Measurements from ENCODE around the gene NEK2.
"Not testable (repeated sequence)": the region's sequence is repeated elsewhere in the genome, so short reads cannot be mapped to it uniquely, and the experiment has no call there.

The NEK2 gene

DNA sequence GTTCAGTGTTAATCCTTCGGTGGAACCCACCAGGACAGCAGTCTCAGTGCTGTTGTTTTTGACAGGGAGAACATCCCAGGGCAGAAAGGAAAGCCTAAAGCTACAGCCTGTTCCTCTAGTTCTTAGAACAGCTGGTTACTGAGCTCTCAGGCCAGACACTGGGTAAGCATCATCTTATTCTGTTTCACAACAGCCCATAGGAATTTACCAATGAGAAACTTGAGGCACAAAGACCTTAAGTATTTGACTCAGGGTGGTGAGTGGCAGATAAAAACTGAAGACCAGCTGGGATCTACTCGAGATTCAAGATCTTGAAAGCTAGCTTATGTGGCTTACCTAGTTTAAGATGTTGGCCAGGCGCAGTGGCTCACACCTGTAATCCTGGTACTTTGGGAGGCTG is 9.4 kb upstream of the NEK2 start:
- Mint-ChIP-seq H3K9me3 (no peaks in the 10 kb centered on the region), H3K36me3 (ENCODE audit: insufficient read depth) (peaks cover 3% of the 10 kb centered on the region), H3K4me1 (peaks cover 22% of the 10 kb centered on the region), H3K4me3 (no peak overlapping the region), H3K27me3 (no peaks in the 10 kb centered on the region), H3K27ac (ENCODE audit: low read depth) (no peak overlapping the region)
- ATAC-seq (replicated peaks; ENCODE audit: extremely low read depth, poor library complexity, severe bottlenecking) (no peak), DNase-seq (ENCODE audit: low spot score in 2 of 2) (no peak)

GRCh38 chr1:211684331-211684730 is 8.9 kb upstream of the NEK2 start:
- Mint-ChIP-seq H3K4me3 (no peak overlapping the region), H3K9me3 (no peaks in the 10 kb centered on the region), H3K27me3 (no peaks in the 10 kb centered on the region), H3K4me1 (peaks cover 22% of the 10 kb centered on the region), H3K36me3 (ENCODE audit: insufficient read depth) (peaks cover 3% of the 10 kb centered on the region), H3K27ac (ENCODE audit: low read depth) (no peak overlapping the region)
- DNase-seq (ENCODE audit: low spot score in 2 of 2) (no peak), ATAC-seq (replicated peaks; ENCODE audit: extremely low read depth, poor library complexity, severe bottlenecking) (no peak)

DNA sequence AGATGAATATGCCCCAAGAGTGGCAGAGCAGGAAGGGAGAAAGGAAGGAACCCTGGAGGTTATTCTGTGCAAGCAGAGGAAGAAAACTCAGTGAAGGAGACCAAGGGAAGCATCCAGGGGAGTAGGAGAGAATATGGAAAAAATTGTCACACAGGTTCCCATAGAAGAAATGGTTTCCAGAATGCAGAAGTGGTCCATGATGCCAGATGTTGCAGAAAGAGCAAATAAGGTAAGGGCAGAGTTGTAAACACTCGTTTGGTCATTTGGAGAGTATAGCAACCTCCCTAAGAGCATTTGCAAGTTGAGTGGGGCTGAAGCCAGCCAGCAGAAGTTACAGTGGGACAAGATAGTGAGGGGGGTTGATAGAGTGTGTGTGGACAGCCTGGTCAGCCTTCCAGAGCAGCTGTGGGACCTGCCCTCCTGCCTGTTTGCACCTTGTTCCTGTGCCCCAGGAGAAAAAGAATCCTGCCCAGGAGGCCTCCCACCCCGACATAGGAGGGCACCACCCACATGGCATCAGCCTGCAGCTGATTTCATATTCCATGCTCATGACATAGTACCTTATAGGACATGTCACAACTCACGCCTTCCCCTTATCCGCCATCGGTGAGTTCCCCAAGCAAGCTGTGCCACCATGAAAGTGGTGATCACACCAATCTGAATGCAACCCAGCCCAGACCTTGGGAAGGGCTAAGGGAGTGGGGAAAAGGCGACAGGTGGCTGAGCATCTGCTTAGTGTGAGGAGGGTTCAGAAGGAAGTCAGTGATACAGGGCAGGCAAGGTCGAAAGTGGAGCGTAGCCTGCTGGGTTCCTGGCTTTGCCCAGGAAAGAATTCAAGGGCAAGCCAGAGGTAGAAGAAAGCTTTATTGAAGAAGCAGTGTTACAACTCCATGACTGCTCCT is 8.2 kb upstream of the NEK2 start:
- H3K27me3 Mint-ChIP-seq = no peaks in the 10 kb centered on the region
- H3K36me3 Mint-ChIP-seq (ENCODE audit: insufficient read depth) = peaks cover 3% of the 10 kb centered on the region
- peak overlapping the region; percentile 92 for H3K27ac Mint-ChIP-seq (ENCODE audit: low read depth)
- ATAC-seq (replicated peaks; ENCODE audit: extremely low read depth, poor library complexity, severe bottlenecking) = no peak
- H3K9me3 Mint-ChIP-seq = no peaks in the 10 kb centered on the region
- no peak overlapping the region for H3K4me3 Mint-ChIP-seq
- no peak for DNase-seq (ENCODE audit: low spot score in 2 of 2)
- H3K4me1 Mint-ChIP-seq = peaks cover 21% of the 10 kb centered on the region

GRCh38 chr1:211682186-211682585 is 6.8 kb upstream of the NEK2 start:
- not testable (repeated sequence) for H3K9me3 Mint-ChIP-seq; H3K36me3 Mint-ChIP-seq (ENCODE audit: insufficient read depth); DNase-seq (ENCODE audit: low spot score in 2 of 2); H3K27me3 Mint-ChIP-seq; ATAC-seq (replicated peaks; ENCODE audit: extremely low read depth, poor library complexity, severe bottlenecking); H3K4me3 Mint-ChIP-seq
- Mint-ChIP-seq H3K4me1 (peaks cover 11% of the 10 kb centered on the region), H3K27ac (ENCODE audit: low read depth) (peak overlapping the region; percentile 92)

- Mint-ChIP-seq H3K36me3 (ENCODE audit: insufficient read depth) (peaks cover 4% of the 10 kb centered on the region), H3K4me3 (peak overlapping the region; percentile 15)
These were observed 5.4 kb upstream of the NEK2 start for GRCh38 chr1:211680752-211681327.

GRCh38 chr1:211677659-211678058 is 2.2 kb upstream of the NEK2 start:
- no peak overlapping the region for H3K27ac Mint-ChIP-seq (ENCODE audit: low read depth)
- H3K4me3 Mint-ChIP-seq = no peak overlapping the region
- no peak for ATAC-seq (replicated peaks; ENCODE audit: extremely low read depth, poor library complexity, severe bottlenecking)
- peaks cover 21% of the 10 kb centered on the region for H3K4me1 Mint-ChIP-seq
- H3K9me3 Mint-ChIP-seq = no peaks in the 10 kb centered on the region
- H3K36me3 Mint-ChIP-seq (ENCODE audit: insufficient read depth) = peaks cover 8% of the 10 kb centered on the region
- DNase-seq (ENCODE audit: low spot score in 2 of 2) = no peak
- no peaks in the 10 kb centered on the region for H3K27me3 Mint-ChIP-seq

More at GRCh38 chr1:211680752-211681327, 5.4 kb upstream of the NEK2 start:
- ATAC-seq (replicated peaks; ENCODE audit: extremely low read depth, poor library complexity, severe bottlenecking) (peak; percentile 98), DNase-seq (ENCODE audit: low spot score in 2 of 2) (peak in 1 of 2 donors; percentile 55)
- peaks cover 13% of the 10 kb centered on the region for H3K4me1 Mint-ChIP-seq
- peak overlapping the region; percentile 92 for H3K27ac Mint-ChIP-seq (ENCODE audit: low read depth)
- no peaks in the 10 kb centered on the region for H3K27me3 Mint-ChIP-seq
- no peaks in the 10 kb centered on the region for H3K9me3 Mint-ChIP-seq

GRCh38 chr1:211676761-211677160 is 1.3 kb upstream of the NEK2 start:
- Mint-ChIP-seq H3K9me3 (no peaks in the 10 kb centered on the region), H3K36me3 (ENCODE audit: insufficient read depth) (peaks cover 8% of the 10 kb centered on the region), H3K4me3 (peak overlapping the region; percentile 52), H3K27ac (ENCODE audit: low read depth) (no peak overlapping the region), H3K4me1 (peaks cover 21% of the 10 kb centered on the region), H3K27me3 (no peaks in the 10 kb centered on the region)
- DNase-seq (ENCODE audit: low spot score in 2 of 2) (no peak), ATAC-seq (replicated peaks; ENCODE audit: extremely low read depth, poor library complexity, severe bottlenecking) (no peak)

GRCh38 chr1:211676106-211676583 is 724 bp upstream of the NEK2 start:
- DNase-seq (ENCODE audit: low spot score in 2 of 2) (no peak), ATAC-seq (replicated peaks; ENCODE audit: extremely low read depth, poor library complexity, severe bottlenecking) (no peak)
- no peaks in the 10 kb centered on the region for H3K9me3 Mint-ChIP-seq
- peak overlapping the region; percentile 84 for H3K27ac Mint-ChIP-seq (ENCODE audit: low read depth)
- peaks cover 8% of the 10 kb centered on the region for H3K36me3 Mint-ChIP-seq (ENCODE audit: insufficient read depth)
- peaks cover 18% of the 10 kb centered on the region for H3K4me1 Mint-ChIP-seq
- H3K27me3 Mint-ChIP-seq = no peaks in the 10 kb centered on the region
- peak overlapping the region; percentile 89 for H3K4me3 Mint-ChIP-seq

DNA sequence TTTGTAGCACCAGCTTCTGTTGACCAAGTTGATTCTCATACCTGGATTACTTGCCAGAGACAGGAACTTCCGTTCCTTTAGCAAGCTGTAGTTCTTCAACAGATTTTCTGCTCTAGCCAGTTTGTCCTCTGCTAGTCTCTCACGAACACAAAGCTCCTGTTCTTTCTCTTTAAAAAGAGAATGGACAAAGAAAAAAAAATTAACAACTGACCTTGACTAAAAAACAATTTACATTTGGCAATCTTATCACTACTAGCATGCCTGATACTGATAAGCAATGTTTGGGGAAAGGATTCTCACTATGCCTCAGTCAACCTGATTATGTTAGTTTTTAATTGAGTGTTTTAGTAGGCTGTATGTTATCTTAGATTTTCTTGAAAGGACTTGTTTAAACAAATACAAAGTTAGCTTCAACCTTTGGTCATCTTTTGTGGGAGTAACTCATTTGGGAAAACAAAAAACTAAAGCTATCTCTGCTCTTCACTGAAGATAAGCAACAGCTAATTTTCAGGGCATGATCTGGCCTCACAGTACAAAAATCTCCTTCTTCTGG is 8.3 kb downstream of the NEK2 start:
- no peaks in the 10 kb centered on the region for H3K36me3 Mint-ChIP-seq (ENCODE audit: insufficient read depth)
- DNase-seq (ENCODE audit: low spot score in 2 of 2) (no peak), ATAC-seq (replicated peaks; ENCODE audit: extremely low read depth, poor library complexity, severe bottlenecking) (no peak)
- no peaks in the 10 kb centered on the region for H3K27me3 Mint-ChIP-seq
- no peak overlapping the region for H3K27ac Mint-ChIP-seq (ENCODE audit: low read depth)
- H3K9me3 Mint-ChIP-seq = no peaks in the 10 kb centered on the region
- H3K4me3 Mint-ChIP-seq = no peak overlapping the region
- no peaks in the 10 kb centered on the region for H3K4me1 Mint-ChIP-seq

GRCh38 chr1:211660718-211661222 is 14.7 kb downstream of the NEK2 start:
- no peak for ATAC-seq (replicated peaks; ENCODE audit: extremely low read depth, poor library complexity, severe bottlenecking)
- Mint-ChIP-seq H3K36me3 (ENCODE audit: insufficient read depth) (no peaks in the 10 kb centered on the region), H3K4me1 (no peaks in the 10 kb centered on the region), H3K9me3 (no peaks in the 10 kb centered on the region), H3K27me3 (no peaks in the 10 kb centered on the region), H3K27ac (ENCODE audit: low read depth) (no peak overlapping the region), H3K4me3 (no peak overlapping the region)
- no peak for DNase-seq (ENCODE audit: low spot score in 2 of 2)

GRCh38 chr1:211656728-211657127 is 18.7 kb downstream of the NEK2 start:
- no peaks in the 10 kb centered on the region for H3K36me3 Mint-ChIP-seq (ENCODE audit: insufficient read depth)
- DNase-seq (ENCODE audit: low spot score in 2 of 2) = no peak
- H3K27me3 Mint-ChIP-seq = no peaks in the 10 kb centered on the region
- H3K4me3 Mint-ChIP-seq = no peak overlapping the region
- no peak for ATAC-seq (replicated peaks; ENCODE audit: extremely low read depth, poor library complexity, severe bottlenecking)
- H3K27ac Mint-ChIP-seq (ENCODE audit: low read depth) = no peak overlapping the region
- no peaks in the 10 kb centered on the region for H3K9me3 Mint-ChIP-seq
- H3K4me1 Mint-ChIP-seq = no peaks in the 10 kb centered on the region

DNA sequence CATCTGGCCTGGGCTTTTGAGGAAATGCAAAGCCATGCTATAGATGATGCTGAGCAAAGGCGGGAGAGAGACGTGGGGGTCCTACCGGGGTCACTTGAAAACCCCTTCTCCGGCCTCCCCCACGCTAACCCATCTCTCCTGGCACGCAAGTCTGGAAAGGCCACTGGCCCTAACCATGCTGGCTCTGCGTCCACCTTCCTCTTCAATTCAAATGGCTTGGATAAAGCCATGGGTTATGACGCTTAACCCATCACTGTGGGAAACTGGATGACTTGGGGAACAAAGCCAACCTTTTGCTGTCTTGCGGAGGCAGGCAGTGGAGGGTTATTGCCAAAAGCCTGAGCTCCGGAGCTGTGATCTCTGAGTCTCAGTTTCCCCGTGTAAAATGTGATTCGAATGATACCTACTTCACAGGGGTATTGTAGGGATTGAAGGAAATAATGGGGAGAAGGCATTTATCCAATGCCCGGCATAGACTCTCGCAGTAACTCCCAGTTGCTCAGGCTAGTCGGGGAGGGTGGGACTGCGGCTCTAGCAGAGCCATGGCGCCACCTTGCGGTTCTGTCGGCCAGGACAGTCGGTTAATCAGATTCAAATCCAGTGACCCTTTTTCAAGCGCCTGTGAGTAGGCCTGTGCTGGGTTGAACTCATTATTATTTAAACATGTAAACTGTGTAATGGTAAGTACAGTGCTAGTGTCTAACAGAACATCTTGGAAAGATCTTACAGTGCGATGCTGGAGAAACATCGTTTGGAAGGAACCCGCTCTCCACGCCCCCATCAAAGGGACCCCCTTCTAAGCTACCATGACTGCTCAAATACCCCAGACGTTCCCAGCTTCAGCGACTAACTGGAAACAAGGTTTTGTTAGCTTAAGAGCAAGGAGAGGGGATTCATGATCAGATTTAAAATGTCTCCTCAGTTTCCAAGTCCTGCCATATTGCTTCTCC is 20.3 kb downstream of the NEK2 start:
- no peaks in the 10 kb centered on the region for H3K4me1 Mint-ChIP-seq
- peak; percentile 69 to 73 for DNase-seq (ENCODE audit: low spot score in 2 of 2)
- no peaks in the 10 kb centered on the region for H3K9me3 Mint-ChIP-seq
- H3K36me3 Mint-ChIP-seq (ENCODE audit: insufficient read depth) = no peaks in the 10 kb centered on the region
- H3K27me3 Mint-ChIP-seq = no peaks in the 10 kb centered on the region
- no peak overlapping the region for H3K4me3 Mint-ChIP-seq
- H3K27ac Mint-ChIP-seq (ENCODE audit: low read depth) = no peak overlapping the region
- ATAC-seq (replicated peaks; ENCODE audit: extremely low read depth, poor library complexity, severe bottlenecking) = peak; percentile 92

All from central memory CD8-positive, alpha-beta T cell (primary cell).